Measurements from ENCODE around the gene DENND2C. TPM values are rescaled to one million over a fixed set of nuclear protein-coding genes. Genes with fewer than 3 reads are reported as not detected.

DENND2C gene
- total and polyA plus RNA-seq, 8 donors, result 1.0 to 2.6 (median 2.0) TPM

DNA sequence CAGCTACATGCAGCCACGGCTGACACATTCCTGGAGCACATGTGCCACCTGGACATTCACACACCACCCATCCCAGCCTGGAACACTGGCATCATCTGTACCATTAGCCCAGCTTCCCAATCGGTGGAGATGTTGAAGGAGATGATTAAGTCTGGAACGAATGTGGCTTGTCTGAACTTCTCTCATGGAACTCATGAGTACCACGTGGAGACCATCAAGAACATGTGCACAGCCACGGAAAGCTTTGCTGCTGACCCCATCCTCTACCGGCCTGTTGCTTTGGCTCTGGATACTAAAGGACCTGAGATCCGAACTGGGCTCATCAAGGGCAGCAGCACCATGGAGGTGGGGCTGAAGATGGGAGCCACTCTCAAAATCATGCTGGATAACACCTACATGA is 133.8 kb downstream of the DENND2C start:
- intact Hi-C loops (cut with DNase I), result no loop called here
- WGBS, 2 donors, result 67 to 73% methylated on average over 7 of the region's 7 CpGs
- Histone ChIP-seq H3K9me3 (no peaks in the 10 kb centered on the region), H3K4me1 (no peaks in the 10 kb centered on the region), H3K4me3 (no peak overlapping the region), H3K27ac (no peak overlapping the region), H3K27me3 (no peaks in the 10 kb centered on the region), H3K36me3 (no peaks in the 10 kb centered on the region)
- DNase-seq (no peak), FAIRE-seq (no peak), ATAC-seq (no peak)
- TF ChIP-seq, protein P1, sequence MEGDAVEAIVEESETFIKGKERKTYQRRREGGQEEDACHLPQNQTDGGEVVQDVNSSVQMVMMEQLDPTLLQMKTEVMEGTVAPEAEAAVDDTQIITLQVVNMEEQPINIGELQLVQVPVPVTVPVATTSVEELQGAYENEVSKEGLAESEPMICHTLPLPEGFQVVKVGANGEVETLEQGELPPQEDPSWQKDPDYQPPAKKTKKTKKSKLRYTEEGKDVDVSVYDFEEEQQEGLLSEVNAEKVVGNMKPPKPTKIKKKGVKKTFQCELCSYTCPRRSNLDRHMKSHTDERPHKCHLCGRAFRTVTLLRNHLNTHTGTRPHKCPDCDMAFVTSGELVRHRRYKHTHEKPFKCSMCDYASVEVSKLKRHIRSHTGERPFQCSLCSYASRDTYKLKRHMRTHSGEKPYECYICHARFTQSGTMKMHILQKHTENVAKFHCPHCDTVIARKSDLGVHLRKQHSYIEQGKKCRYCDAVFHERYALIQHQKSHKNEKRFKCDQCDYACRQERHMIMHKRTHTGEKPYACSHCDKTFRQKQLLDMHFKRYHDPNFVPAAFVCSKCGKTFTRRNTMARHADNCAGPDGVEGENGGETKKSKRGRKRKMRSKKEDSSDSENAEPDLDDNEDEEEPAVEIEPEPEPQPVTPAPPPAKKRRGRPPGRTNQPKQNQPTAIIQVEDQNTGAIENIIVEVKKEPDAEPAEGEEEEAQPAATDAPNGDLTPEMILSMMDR (IDR thresholded peaks at IDR 0.05), result no peak

DNA sequence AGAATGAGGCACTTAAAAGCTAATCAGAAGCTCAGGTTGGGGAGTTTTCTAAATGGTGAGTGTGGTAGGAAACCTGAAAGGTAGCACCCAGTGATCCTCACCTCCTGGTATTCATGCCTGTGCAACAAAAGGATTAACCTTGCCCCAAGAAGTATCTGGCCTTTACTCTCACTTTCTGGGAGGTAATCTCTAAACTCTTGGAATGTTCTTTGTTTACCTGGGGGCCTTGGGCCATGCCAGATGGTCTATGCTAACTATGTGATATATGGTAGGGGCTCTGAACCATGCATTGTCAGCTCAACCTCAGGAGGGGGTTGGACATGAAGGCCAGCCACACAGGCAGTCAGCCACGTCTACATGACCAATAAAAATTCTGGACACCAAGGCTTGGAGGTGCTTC is 134.4 kb downstream of the DENND2C start:
- WGBS, 2 donors, result 50 to 54% methylated on average over 1 of the region's 1 CpG
- Histone ChIP-seq H3K4me1 (no peaks in the 10 kb centered on the region), H3K27ac (no peak overlapping the region), H3K27me3 (no peaks in the 10 kb centered on the region), H3K9me3 (no peaks in the 10 kb centered on the region), H3K36me3 (no peaks in the 10 kb centered on the region), H3K4me3 (no peak overlapping the region)
- TF ChIP-seq, protein P1 (IDR thresholded peaks at IDR 0.05), result no peak
- DNase-seq (no peak), ATAC-seq (no peak), FAIRE-seq (no peak)
- intact Hi-C loops (cut with DNase I), result no loop called here

Other genes starting within 250 kb of the DENND2C start
- 10 to 100 TPM; 12.0 to 19.1 (median 15.6) TPM for gene TRIM33, start 158.8 kb downstream of the DENND2C start, total RNA-seq
- gene TRIM33, start 158.8 kb downstream of the DENND2C start, polyA plus RNA-seq, result 10 to 100 TPM in 1 of 2 donors, 1 to 10 TPM in 1; 8.6 to 19.1 TPM
- 10 to 100 TPM; 11.7 to 17.5 (median 13.3) TPM for gene BCAS2, start 88.4 kb downstream of the DENND2C start, total RNA-seq
- gene BCAS2, start 88.4 kb downstream of the DENND2C start, polyA plus RNA-seq, result 10 to 100 TPM in 1 of 2 donors, 1 to 10 TPM in 1; 9.6 to 24.4 TPM
- under 1 TPM in 1 of 6 donors, not detected in 5; 0.47 TPM for gene AMPD1, start 25.5 kb upstream of the DENND2C start, total RNA-seq
- gene AMPD1, start 25.5 kb upstream of the DENND2C start, polyA plus RNA-seq, result not detected
- gene NRAS, start 46.7 kb upstream of the DENND2C start, total RNA-seq, result 10 to 100 TPM in 4 of 6 donors, 1 to 10 TPM in 2; 6.5 to 18.4 (median 10.8) TPM
- 1 to 10 TPM; 5.4 to 8.5 TPM for gene NRAS, start 46.7 kb upstream of the DENND2C start, polyA plus RNA-seq
- 100 to 1,000 TPM; 268 to 346 (median 320) TPM for gene CSDE1, start 87.9 kb upstream of the DENND2C start, total RNA-seq
- 100 to 1,000 TPM in 1 of 2 donors, 10 to 100 TPM in 1; 61.4 to 114 TPM for gene CSDE1, start 87.9 kb upstream of the DENND2C start, polyA plus RNA-seq
- gene SIKE1, start 110.6 kb upstream of the DENND2C start, total RNA-seq, result 10 to 100 TPM; 11.7 to 23.5 (median 18.8) TPM
- 1 to 10 TPM; 8.6 to 10.0 TPM for gene SIKE1, start 110.6 kb upstream of the DENND2C start, polyA plus RNA-seq
- gene SYCP1, start 184.8 kb upstream of the DENND2C start, total RNA-seq, result not detected
- gene SYCP1, start 184.8 kb upstream of the DENND2C start, polyA plus RNA-seq, result not detected